ENCODE measurements around the gene KLB.
A peak's percentile ranks its signal among the peaks of the same experiment; 100 is the strongest.
"Not testable (repeated sequence)": the region's sequence is repeated elsewhere in the genome, so short reads cannot be mapped to it uniquely, and the experiment has no call there.

KLB gene

GRCh38 chr4:39426728-39427127 lies 20.0 kb downstream of the KLB start:
- DNase-seq (ENCODE audit: low read depth, low spot score) = no peak

- no peak for DNase-seq (ENCODE audit: low read depth, low spot score)
Observed at GRCh38 chr4:39427520-39428114, 20.9 kb downstream of the KLB start.

GRCh38 chr4:39429476-39430334 lies 23.0 kb downstream of the KLB start:
- DNase-seq (ENCODE audit: low read depth, low spot score) = no peak

GRCh38 chr4:39433878-39434492 lies 27.3 kb downstream of the KLB start:
- no peak for DNase-seq (ENCODE audit: low read depth, low spot score)

- DNase-seq (ENCODE audit: low read depth, low spot score) = no peak
Observed at GRCh38 chr4:39435659-39436563, 29.2 kb downstream of the KLB start.

- no peak for DNase-seq (ENCODE audit: low read depth, low spot score)
Observed at GRCh38 chr4:39441593-39441992, 34.9 kb downstream of the KLB start.

GRCh38 chr4:39442998-39443397 lies 36.3 kb downstream of the KLB start:
- DNase-seq (ENCODE audit: low read depth, low spot score) = no peak

- DNase-seq (ENCODE audit: low read depth, low spot score) = no peak
Observed at GRCh38 chr4:39446483-39446841, 39.7 kb downstream of the KLB start.

GRCh38 chr4:39446842-39447573 lies 40.3 kb downstream of the KLB start:
- DNase-seq (ENCODE audit: low read depth, low spot score) = no peak

GRCh38 chr4:39450618-39451017 lies 43.9 kb downstream of the KLB start:
- DNase-seq (ENCODE audit: low read depth, low spot score) = no peak

- no peak for DNase-seq (ENCODE audit: low read depth, low spot score)
Observed at GRCh38 chr4:39451423-39452023, 44.8 kb downstream of the KLB start.

GRCh38 chr4:39452153-39452859 lies 45.6 kb downstream of the KLB start:
- DNase-seq (ENCODE audit: low read depth, low spot score) = no peak

GRCh38 chr4:39452860-39453587 lies 46.3 kb downstream of the KLB start:
- DNase-seq (ENCODE audit: low read depth, low spot score) = no peak

GRCh38 chr4:39453738-39454137 lies 47.0 kb downstream of the KLB start:
- DNase-seq (ENCODE audit: low read depth, low spot score) = no peak

GRCh38 chr4:39455486-39455885 lies 48.8 kb downstream of the KLB start:
- DNase-seq (ENCODE audit: low read depth, low spot score) = no peak

GRCh38 chr4:39456946-39457763 lies 50.4 kb downstream of the KLB start:
- no peak for DNase-seq (ENCODE audit: low read depth, low spot score)

- not testable (repeated sequence) for DNase-seq (ENCODE audit: low read depth, low spot score)
Observed at GRCh38 chr4:39458161-39458504, 51.4 kb downstream of the KLB start.

- peak; percentile 99 for DNase-seq (ENCODE audit: low read depth, low spot score)
Observed at GRCh38 chr4:39458505-39459300, 52.0 kb downstream of the KLB start, which contains the start of the genes LIAS and RPL9. Gene LIAS, plus strand, starts transcription at chr4:39459056. Its CDS starts 62 bp downstream, at chr4:39459118. Gene RPL9, minus strand, starts transcription at chr4:39458922. Its CDS starts 483 bp downstream, at chr4:39458439.
